HepG2 (cell line): ENCODE measurements around the gene POLRMT. TPM values are rescaled to one million over a fixed set of nuclear protein-coding genes. Genes with fewer than 3 reads are reported as not detected.
A peak's percentile ranks its signal among the peaks of the same experiment; 100 is the strongest.

Experiments used
- AHR ChIP-seq: IDR thresholded peaks from 2 replicates; pipeline ENCODE4 v1.6.1; 2018; ENCODE audit warnings: missing genetic modification reagents, missing compliant biosample characterization
- ARNT ChIP-seq: fragments of 450-650 bp; IDR thresholded peaks from 2 replicates; pipeline ENCODE4 v1.6.1; 2017
- BRD4 ChIP-seq: sonication (generic); formaldehyde crosslinking; IDR thresholded peaks from 2 replicates; pipeline ENCODE4 v1.4.0; 2020; ENCODE audit warnings: missing genetic modification reagents
- FOSL1 ChIP-seq: sonication (generic); formaldehyde crosslinking; IDR thresholded peaks from 2 replicates; pipeline ENCODE4 v1.9.0; 2021; ENCODE audit warnings: missing genetic modification reagents, borderline replicate concordance
- FOXA1 ChIP-seq, 2 experiments: fragments of 450-650 bp in 1 of 2; sonication (generic) in 1 of 2; formaldehyde crosslinking in 1 of 2; IDR thresholded peaks; 2 replicates each; pipeline versions ENCODE4 v1.4.0 to v1.6.1; 2016 to 2020; ENCODE audit warnings: missing genetic modification reagents in 1 of 2
- GABPA ChIP-seq, 2 experiments: IDR thresholded peaks; 2 replicates each; pipeline ENCODE4 v1.6.1; 2011 to 2016; ENCODE audit warnings: low read depth in 2 of 2, low read length in 1 of 2, missing biosample characterization in 1 of 2, missing genetic modification characterization in 1 of 2
- GATAD2A ChIP-seq: IDR thresholded peaks from 2 replicates; pipeline ENCODE4 v1.6.1; 2016
- IKZF1 ChIP-seq: fragments of 450-650 bp; IDR thresholded peaks from 2 replicates; pipeline ENCODE4 v1.7.1; 2016
- ISL2 ChIP-seq: sonication (generic); formaldehyde crosslinking; IDR thresholded peaks from 2 replicates; pipeline ENCODE4 v1.5.0; 2020; ENCODE audit warnings: missing genetic modification reagents
- MAF1 ChIP-seq: sonication (generic); formaldehyde crosslinking; IDR thresholded peaks from 2 replicates; pipeline ENCODE4 v1.5.0; 2020; ENCODE audit warnings: missing genetic modification reagents, borderline replicate concordance
- MBNL3 ChIP-seq: fragments of 250-450 bp; sonication (Bioruptor Pico); conservative IDR thresholded peaks from 2 replicates; pipeline ENCODE4 v1.8.0; 2022; ENCODE audit warnings: mild to moderate bottlenecking, inconsistent platforms
- MZF1 ChIP-seq: sonication (generic); formaldehyde crosslinking; IDR thresholded peaks from 2 replicates; pipeline ENCODE4 v1.8.1; 2023; ENCODE audit warnings: mild to moderate bottlenecking, missing genetic modification reagents, borderline replicate concordance
- NFKBIZ ChIP-seq: IDR thresholded peaks from 2 replicates; pipeline ENCODE4 v1.6.1; 2018; ENCODE audit warnings: missing genetic modification reagents, missing compliant biosample characterization
- NFYC ChIP-seq: IDR thresholded peaks from 2 replicates; pipeline ENCODE4 v1.6.1; 2016; ENCODE audit warnings: missing genetic modification reagents, missing compliant biosample characterization
- THAP11 ChIP-seq: IDR thresholded peaks from 2 replicates; pipeline ENCODE4 v1.6.1; 2016; ENCODE audit warnings: missing biosample characterization, missing genetic modification reagents
- ZEB1 ChIP-seq: IDR thresholded peaks from 2 replicates; pipeline ENCODE4 v1.6.1; 2012; ENCODE audit warnings: mild to moderate bottlenecking, low read depth, inconsistent platforms; ENCODE audit not compliant: insufficient replicate concordance
- ZFP36L1 ChIP-seq: sonication (generic); formaldehyde crosslinking; IDR thresholded peaks from 2 replicates; pipeline ENCODE4 v1.8.0; 2022; ENCODE audit warnings: mild to moderate bottlenecking, missing genetic modification reagents, moderate library complexity
- ZNF20 ChIP-seq: sonication (generic); formaldehyde crosslinking; IDR thresholded peaks from 2 replicates; pipeline ENCODE4 v1.4.0; 2020; ENCODE audit warnings: mild to moderate bottlenecking, moderate library complexity, missing genetic modification reagents
- ZNF224 ChIP-seq: sonication (generic); formaldehyde crosslinking; IDR thresholded peaks from 2 replicates; pipeline ENCODE4 v1.5.0; 2020; ENCODE audit warnings: mild to moderate bottlenecking, missing genetic modification reagents
- ZNF24 ChIP-seq: fragments of 450-650 bp; IDR thresholded peaks from 2 replicates; pipeline ENCODE4 v1.6.1; 2017; ENCODE audit warnings: antibody characterized with exemption, mild to moderate bottlenecking
- ZNF382 ChIP-seq: sonication (generic); formaldehyde crosslinking; IDR thresholded peaks from 2 replicates; pipeline ENCODE4 v1.5.0; 2020; ENCODE audit warnings: missing genetic modification reagents, mild to moderate bottlenecking, borderline replicate concordance
- ZNF607 ChIP-seq: sonication (generic); formaldehyde crosslinking; IDR thresholded peaks from 2 replicates; pipeline ENCODE4 v1.5.1; 2020; ENCODE audit warnings: missing genetic modification reagents, mild to moderate bottlenecking, borderline replicate concordance
- ZNF615 ChIP-seq: sonication (generic); formaldehyde crosslinking; IDR thresholded peaks from 2 replicates; pipeline ENCODE4 v1.5.0; 2020; ENCODE audit warnings: mild to moderate bottlenecking, missing genetic modification reagents, borderline replicate concordance
- ZNF644 ChIP-seq: IDR thresholded peaks from 2 replicates; pipeline ENCODE4 v1.6.1; 2016; ENCODE audit warnings: low read depth
- polyA plus RNA-seq, 8 experiments: library from polyadenylated mRNA; depleted of rRNA in 3 of 8; stranded (reverse) in 7 of 8; unstranded in 1 of 8; fragments of >200 nt; fragmentation: Illumina TruSeq in 4 of 8; extraction: Trizol in 4 of 8; gene quantifications; 2 replicates each; pipeline versions ENCODE4 v1.2.1 to v1.2.3, GENCODE V29; 2011 to 2016; ENCODE audit warnings: low read depth in 4 of 8, missing spikeins in 1 of 8, mixed read lengths in 1 of 8; ENCODE audit not compliant: insufficient read depth in 1 of 8
- total RNA-seq, 5 experiments: library from RNA; depleted of rRNA; stranded (reverse); fragments of >200 nt; fragmentation: Illumina TruSeq; extraction: Trizol; gene quantifications; 2 replicates each; pipeline ENCODE4 v1.2.3, GENCODE V29; 2016; ENCODE audit warnings: low read depth in 1 of 5
- TF ChIP-seq, protein P1 (sequence below): sonication (generic); formaldehyde crosslinking; IDR thresholded peaks from 2 replicates; pipeline ENCODE4 v1.8.1; 2023; ENCODE audit warnings: missing genetic modification reagents, inconsistent platforms, borderline replicate concordance
- TF ChIP-seq, protein P2 (sequence below): sonication (generic); formaldehyde crosslinking; IDR thresholded peaks from 2 replicates; pipeline ENCODE4 v1.8.0; 2022; ENCODE audit warnings: mild to moderate bottlenecking, missing genetic modification reagents, moderate library complexity
- TF ChIP-seq, protein P3 (sequence below), 2 experiments: fragments of 450-650 bp in 1 of 2; sonication (generic) in 1 of 2; formaldehyde crosslinking; IDR thresholded peaks; 2 replicates each; pipeline versions ENCODE4 v1.5.0 to v1.8.0; 2020 to 2022; ENCODE audit warnings: mild to moderate bottlenecking in 1 of 2, missing genetic modification reagents in 1 of 2
- TF ChIP-seq, protein P4 (sequence below): sonication (generic); formaldehyde crosslinking; IDR thresholded peaks from 2 replicates; pipeline ENCODE4 v1.4.0; 2020; ENCODE audit warnings: missing genetic modification reagents

Gene POLRMT
- total and polyA plus RNA-seq, 2 of the 13 experiments (the other 11 are each of a cell fraction or from before 2014, with no cell fraction given) = 78.0 to 101 TPM

DNA sequence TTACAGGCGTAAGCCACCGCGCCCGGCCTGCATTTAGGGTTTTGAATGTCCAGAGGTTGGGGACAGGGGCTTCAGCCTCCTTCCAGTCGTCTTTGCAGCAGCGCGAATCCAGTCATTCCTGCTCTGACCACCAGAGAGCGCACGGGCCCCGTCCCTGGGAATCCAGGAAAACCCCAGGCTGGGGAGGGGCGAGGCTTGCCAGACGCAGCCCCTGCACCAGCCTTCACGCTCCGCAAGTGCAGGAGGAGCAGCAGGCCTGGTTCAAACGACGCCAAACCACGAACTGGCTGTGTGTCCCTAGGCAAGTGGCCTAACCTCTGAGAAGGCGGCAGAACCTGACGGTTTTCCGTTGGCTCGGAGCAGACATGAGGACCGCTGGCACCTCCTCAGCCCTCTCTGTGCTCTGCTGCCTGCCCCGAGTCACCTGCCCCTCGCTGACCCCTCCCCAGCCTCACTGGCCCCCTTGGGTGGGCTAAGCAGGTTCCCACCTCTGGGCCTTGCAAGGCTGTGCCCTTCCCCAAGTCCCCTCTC is 31.6 kb upstream of the POLRMT start (continued):
- no peak for TF ChIP-seq ZEB1
- peak; percentile 36; the same call in 1 of the 2 replicates for TF ChIP-seq ZNF224 (CRISPR knock-in tag)
- no peak for TF ChIP-seq ZNF382 (CRISPR knock-in tag)
- TF ChIP-seq ZFP36L1 (CRISPR knock-in tag) = no peak
- TF ChIP-seq, protein P1, sequence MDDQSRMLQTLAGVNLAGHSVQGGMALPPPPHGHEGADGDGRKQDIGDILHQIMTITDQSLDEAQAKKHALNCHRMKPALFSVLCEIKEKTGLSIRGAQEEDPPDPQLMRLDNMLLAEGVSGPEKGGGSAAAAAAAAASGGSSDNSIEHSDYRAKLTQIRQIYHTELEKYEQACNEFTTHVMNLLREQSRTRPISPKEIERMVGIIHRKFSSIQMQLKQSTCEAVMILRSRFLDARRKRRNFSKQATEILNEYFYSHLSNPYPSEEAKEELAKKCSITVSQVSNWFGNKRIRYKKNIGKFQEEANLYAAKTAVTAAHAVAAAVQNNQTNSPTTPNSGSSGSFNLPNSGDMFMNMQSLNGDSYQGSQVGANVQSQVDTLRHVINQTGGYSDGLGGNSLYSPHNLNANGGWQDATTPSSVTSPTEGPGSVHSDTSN (CRISPR knock-in tag) = no peak
- TF ChIP-seq, protein P2, sequence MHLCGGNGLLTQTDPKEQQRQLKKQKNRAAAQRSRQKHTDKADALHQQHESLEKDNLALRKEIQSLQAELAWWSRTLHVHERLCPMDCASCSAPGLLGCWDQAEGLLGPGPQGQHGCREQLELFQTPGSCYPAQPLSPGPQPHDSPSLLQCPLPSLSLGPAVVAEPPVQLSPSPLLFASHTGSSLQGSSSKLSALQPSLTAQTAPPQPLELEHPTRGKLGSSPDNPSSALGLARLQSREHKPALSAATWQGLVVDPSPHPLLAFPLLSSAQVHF (CRISPR knock-in tag) = no peak
- no peak for TF ChIP-seq ZNF615
- TF ChIP-seq ZNF20 = no peak
- TF ChIP-seq NFYC (CRISPR knock-in tag) = no peak
- no peak for TF ChIP-seq MBNL3 (CRISPR knock-in tag)
- no peak; the same call in 1 of the 2 replicates for TF ChIP-seq MAF1 (CRISPR knock-in tag)
- TF ChIP-seq, protein P3, sequence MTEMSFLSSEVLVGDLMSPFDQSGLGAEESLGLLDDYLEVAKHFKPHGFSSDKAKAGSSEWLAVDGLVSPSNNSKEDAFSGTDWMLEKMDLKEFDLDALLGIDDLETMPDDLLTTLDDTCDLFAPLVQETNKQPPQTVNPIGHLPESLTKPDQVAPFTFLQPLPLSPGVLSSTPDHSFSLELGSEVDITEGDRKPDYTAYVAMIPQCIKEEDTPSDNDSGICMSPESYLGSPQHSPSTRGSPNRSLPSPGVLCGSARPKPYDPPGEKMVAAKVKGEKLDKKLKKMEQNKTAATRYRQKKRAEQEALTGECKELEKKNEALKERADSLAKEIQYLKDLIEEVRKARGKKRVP (CRISPR knock-in tag; IDR thresholded peaks at IDR 0.05) = no peak
- no peak for TF ChIP-seq GABPA (IDR thresholded peaks at IDR 0.05; ENCODE audit: low read depth, low read length)
- no peak for TF ChIP-seq GABPA (CRISPR knock-in tag; IDR thresholded peaks at IDR 0.05; ENCODE audit: low read depth)
- no peak for TF ChIP-seq ZNF644 (CRISPR knock-in tag)
- TF ChIP-seq ARNT = no peak
- TF ChIP-seq FOSL1 = no peak
- TF ChIP-seq MZF1 (CRISPR knock-in tag) = no peak
- no peak for TF ChIP-seq FOXA1 (IDR thresholded peaks at IDR 0.05)
- TF ChIP-seq FOXA1 (CRISPR knock-in tag; IDR thresholded peaks at IDR 0.05) = no peak
- TF ChIP-seq ZNF24 = peak; percentile 42; the same call in 1 of the 2 replicates
- TF ChIP-seq ZNF607 (CRISPR knock-in tag) = peak; percentile 93
- TF ChIP-seq BRD4 (CRISPR knock-in tag) = no peak; the same call in 1 of the 2 replicates
- peak; percentile 48; the same call in 1 of the 2 replicates for TF ChIP-seq THAP11 (CRISPR knock-in tag)
- 0 out of 2 replicates have a peak, but pooled peaks have one; percentile 37 for TF ChIP-seq ISL2 (CRISPR knock-in tag)
- peak; percentile 46; the same call in 1 of the 2 replicates for TF ChIP-seq GATAD2A
- TF ChIP-seq, protein P4, sequence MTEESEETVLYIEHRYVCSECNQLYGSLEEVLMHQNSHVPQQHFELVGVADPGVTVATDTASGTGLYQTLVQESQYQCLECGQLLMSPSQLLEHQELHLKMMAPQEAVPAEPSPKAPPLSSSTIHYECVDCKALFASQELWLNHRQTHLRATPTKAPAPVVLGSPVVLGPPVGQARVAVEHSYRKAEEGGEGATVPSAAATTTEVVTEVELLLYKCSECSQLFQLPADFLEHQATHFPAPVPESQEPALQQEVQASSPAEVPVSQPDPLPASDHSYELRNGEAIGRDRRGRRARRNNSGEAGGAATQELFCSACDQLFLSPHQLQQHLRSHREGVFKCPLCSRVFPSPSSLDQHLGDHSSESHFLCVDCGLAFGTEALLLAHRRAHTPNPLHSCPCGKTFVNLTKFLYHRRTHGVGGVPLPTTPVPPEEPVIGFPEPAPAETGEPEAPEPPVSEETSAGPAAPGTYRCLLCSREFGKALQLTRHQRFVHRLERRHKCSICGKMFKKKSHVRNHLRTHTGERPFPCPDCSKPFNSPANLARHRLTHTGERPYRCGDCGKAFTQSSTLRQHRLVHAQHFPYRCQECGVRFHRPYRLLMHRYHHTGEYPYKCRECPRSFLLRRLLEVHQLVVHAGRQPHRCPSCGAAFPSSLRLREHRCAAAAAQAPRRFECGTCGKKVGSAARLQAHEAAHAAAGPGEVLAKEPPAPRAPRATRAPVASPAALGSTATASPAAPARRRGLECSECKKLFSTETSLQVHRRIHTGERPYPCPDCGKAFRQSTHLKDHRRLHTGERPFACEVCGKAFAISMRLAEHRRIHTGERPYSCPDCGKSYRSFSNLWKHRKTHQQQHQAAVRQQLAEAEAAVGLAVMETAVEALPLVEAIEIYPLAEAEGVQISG (CRISPR knock-in tag) = peak; percentile 54; the same call in 1 of the 2 replicates
- TF ChIP-seq IKZF1 = no peak
- peak; percentile 49; the same call in 1 of the 2 replicates for TF ChIP-seq AHR
- no peak for TF ChIP-seq NFKBIZ (CRISPR knock-in tag)
